Measurements from ENCODE around the gene PHRF1. TPM values are rescaled to one million over a fixed set of nuclear protein-coding genes. Genes with fewer than 3 reads are reported as not detected.
A peak's percentile ranks its signal among the peaks of the same experiment; 100 is the strongest.

PHRF1 gene
- total RNA-seq, 6 donors from 2014 or later: 25.7 to 93.2 (median 37.9) TPM

- H3K36me3 ChIP-seq: peaks cover 0 to 14% (median 0%) of the 10 kb centered on the region in 4 donors
- no peak for TF ChIP-seq POLR2A (IDR thresholded peaks at IDR 0.05)
- H3K27me3 ChIP-seq: peaks cover 0 to 5% (median 0%) of the 10 kb centered on the region in 4 donors
- no peak for ATAC-seq (ENCODE audit: low FRiP score in 2 of 2)
- WGBS, 2 donors: 54 to 77% methylated on average over 3 to 10 of the region's 12 CpGs
- peak; percentile 47 to 64 for DNase-seq
- peak overlapping the region in 2 of 4 donors; percentile 18 to 54 for H3K27ac ChIP-seq
- no peaks in the 10 kb centered on the region for H3K9me3 ChIP-seq
- peaks cover 25 to 71% (median 49%) of the 10 kb centered on the region in 4 donors for H3K4me1 ChIP-seq
- H3K4me3 ChIP-seq: no peak overlapping the region
Measured at GRCh38 chr11:563812-564578, 12.3 kb upstream of the PHRF1 start.

- no peak for TF ChIP-seq POLR2AphosphoS5 (IDR thresholded peaks at IDR 0.05)
- no peak for TF ChIP-seq POLR2A (IDR thresholded peaks at IDR 0.05)
- TF ChIP-seq EP300 (IDR thresholded peaks at IDR 0.05): no peak
Measured at GRCh38 chr11:565921-566509, 10.3 kb upstream of the PHRF1 start.

GRCh38 chr11:567011-567628 is 9.2 kb upstream of the PHRF1 start:
- 75 to 85% methylated on average over 8 to 18 of the region's 18 CpGs for WGBS, 2 donors
- H3K4me3 ChIP-seq: peak overlapping the region in 3 of 4 donors; percentile 58 to 79 (median 74)
- TF ChIP-seq EP300 (IDR thresholded peaks at IDR 0.05) (no peak), POLR2A (IDR thresholded peaks at IDR 0.05) (peak in 1 of 4 donors; percentile 34), POLR2AphosphoS5 (IDR thresholded peaks at IDR 0.05) (no peak)
- peaks cover 0 to 14% (median 0%) of the 10 kb centered on the region in 4 donors for H3K36me3 ChIP-seq
- peak in 1 of 2 donors; percentile 78 for DNase-seq
- no peaks in the 10 kb centered on the region for H3K9me3 ChIP-seq
- ATAC-seq (ENCODE audit: low FRiP score in 2 of 2): no peak
- H3K27ac ChIP-seq: peak overlapping the region; percentile 67 to 88 (median 76)
- no peaks in the 10 kb centered on the region for H3K27me3 ChIP-seq
- H3K4me1 ChIP-seq: peaks cover 18 to 53% (median 37%) of the 10 kb centered on the region in 4 donors

More at GRCh38 chr11:565921-566509, 10.3 kb upstream of the PHRF1 start:
- 86 to 87% methylated on average over 9 to 12 of the region's 12 CpGs for WGBS, 2 donors
- Histone ChIP-seq H3K36me3 (peaks cover 0 to 14% (median 0%) of the 10 kb centered on the region in 4 donors), H3K4me3 (no peak overlapping the region), H3K27ac (peak overlapping the region in 1 of 4 donors; percentile 48), H3K4me1 (peaks cover 26 to 64% (median 45%) of the 10 kb centered on the region in 4 donors), H3K9me3 (no peaks in the 10 kb centered on the region), H3K27me3 (no peaks in the 10 kb centered on the region)
- ATAC-seq (ENCODE audit: low FRiP score in 2 of 2): no peak
- DNase-seq: peak in 1 of 2 donors; percentile 61

GRCh38 chr11:567629-568292 is 8.5 kb upstream of the PHRF1 start:
- WGBS, 2 donors: 57 to 66% methylated on average over 3 to 13 of the region's 41 CpGs
- no peaks in the 10 kb centered on the region for H3K9me3 ChIP-seq
- H3K27ac ChIP-seq: peak overlapping the region; percentile 67 to 88 (median 76)
- ATAC-seq (ENCODE audit: low FRiP score in 2 of 2) (peak in 1 of 2 donors; percentile 9), DNase-seq (no peak)
- TF ChIP-seq CTCF (IDR thresholded peaks at IDR 0.05) (no peak), EP300 (IDR thresholded peaks at IDR 0.05) (no peak), POLR2AphosphoS5 (IDR thresholded peaks at IDR 0.05) (no peak), POLR2A (IDR thresholded peaks at IDR 0.05) (no peak)
- H3K36me3 ChIP-seq: peaks cover 0 to 12% (median 0%) of the 10 kb centered on the region in 4 donors
- peaks cover 18 to 47% (median 31%) of the 10 kb centered on the region in 4 donors for H3K4me1 ChIP-seq
- no peaks in the 10 kb centered on the region for H3K27me3 ChIP-seq
- peak overlapping the region; percentile 33 to 79 (median 66) for H3K4me3 ChIP-seq

GRCh38 chr11:568306-569157 is 7.7 kb upstream of the PHRF1 start:
- WGBS, 2 donors: 6% methylated on average over 21 of the region's 123 CpGs; no CpG with 5 or more reads in 1 of the 2 donors
- peaks cover 16 to 40% (median 30%) of the 10 kb centered on the region in 4 donors for H3K4me1 ChIP-seq

More at GRCh38 chr11:568306-569157, 7.7 kb upstream of the PHRF1 start:
- Histone ChIP-seq H3K4me3 (peak overlapping the region; percentile 58 to 79 (median 76)), H3K9me3 (no peaks in the 10 kb centered on the region), H3K27me3 (no peaks in the 10 kb centered on the region), H3K27ac (peak overlapping the region; percentile 83 to 88 (median 84)), H3K36me3 (peaks cover 0 to 5% (median 0%) of the 10 kb centered on the region in 4 donors)
- TF ChIP-seq POLR2A (IDR thresholded peaks at IDR 0.05): peak in 2 of 4 donors; percentile 59 to 78
- peak; percentile 11 to 36 for TF ChIP-seq POLR2AphosphoS5 (IDR thresholded peaks at IDR 0.05)
- peak in 4 of 6 experiments; percentile 28 to 47 (median 34) for TF ChIP-seq CTCF (IDR thresholded peaks at IDR 0.05)
- TF ChIP-seq EP300 (IDR thresholded peaks at IDR 0.05): no peak
- peak; percentile 93 to 95 for ATAC-seq (ENCODE audit: low FRiP score in 2 of 2)
- peak; percentile 95 to 99 for DNase-seq

Data from upper lobe of left lung (tissue), 6 donors.